NB4 (cell line): ENCODE results near the gene SPDL1.

Source experiments
- DNase-seq: peaks from one replicate; pipeline ENCODE4 v3.0.0; 2010; ENCODE audit warnings: low read depth
- H3K4me3 ChIP-seq: one replicate; pipeline ENCODE4 v1.5.1; 2011; ENCODE audit warnings: mild to moderate bottlenecking, low read depth, low read length, moderate library complexity
- CTCF ChIP-seq: IDR thresholded peaks from one replicate; pipeline ENCODE4 v1.5.1; 2012; ENCODE audit warnings: low read depth, low read length
- MYC ChIP-seq: IDR thresholded peaks from 2 replicates; pipeline ENCODE4 v1.6.1; 2011; ENCODE audit warnings: low read depth, low read length
- POLR2A ChIP-seq: IDR thresholded peaks from 2 replicates; pipeline ENCODE4 v1.6.1; 2011; ENCODE audit warnings: mild to moderate bottlenecking; ENCODE audit not compliant: insufficient read length; ENCODE audit errors: extremely low read depth
- TF ChIP-seq, protein P1 (sequence below): IDR thresholded peaks from 2 replicates; pipeline ENCODE4 v1.6.1; 2011; ENCODE audit warnings: low read depth, low read length

Gene SPDL1

GRCh38 chr5:169574134-169574646 lies 9.4 kb upstream of the SPDL1 start:
- TF ChIP-seq POLR2A: no peak
- no peak for TF ChIP-seq CTCF
- no peak for TF ChIP-seq MYC
- TF ChIP-seq, protein P1, sequence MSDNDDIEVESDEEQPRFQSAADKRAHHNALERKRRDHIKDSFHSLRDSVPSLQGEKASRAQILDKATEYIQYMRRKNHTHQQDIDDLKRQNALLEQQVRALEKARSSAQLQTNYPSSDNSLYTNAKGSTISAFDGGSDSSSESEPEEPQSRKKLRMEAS: no peak
- H3K4me3 ChIP-seq: no peak overlapping the region
- DNase-seq: no peak

DNA sequence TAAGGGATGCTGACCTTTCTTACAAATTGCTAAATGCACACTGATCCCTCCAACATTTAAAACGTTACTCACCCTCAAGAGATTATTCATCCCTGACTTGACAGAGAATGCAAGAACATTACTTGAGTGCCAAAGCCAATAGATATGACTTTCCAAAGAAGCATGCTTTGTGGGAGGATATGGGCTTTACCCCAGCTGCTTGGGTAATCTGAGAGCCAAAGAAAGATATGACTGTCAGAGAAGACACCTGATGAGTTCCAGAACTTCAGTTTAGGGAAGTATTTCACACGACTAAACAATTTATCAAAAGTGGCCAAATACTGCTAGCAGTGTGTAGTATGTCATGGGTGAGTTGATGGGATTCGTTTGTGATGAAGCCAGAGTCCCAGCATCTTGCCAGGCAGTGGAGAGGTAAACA lies 7.4 kb upstream of the SPDL1 start:
- DNase-seq: no peak
- H3K4me3 ChIP-seq: no peak overlapping the region
- TF ChIP-seq CTCF: no peak
- TF ChIP-seq, protein P1: no peak
- no peak for TF ChIP-seq MYC
- TF ChIP-seq POLR2A: no peak

DNA sequence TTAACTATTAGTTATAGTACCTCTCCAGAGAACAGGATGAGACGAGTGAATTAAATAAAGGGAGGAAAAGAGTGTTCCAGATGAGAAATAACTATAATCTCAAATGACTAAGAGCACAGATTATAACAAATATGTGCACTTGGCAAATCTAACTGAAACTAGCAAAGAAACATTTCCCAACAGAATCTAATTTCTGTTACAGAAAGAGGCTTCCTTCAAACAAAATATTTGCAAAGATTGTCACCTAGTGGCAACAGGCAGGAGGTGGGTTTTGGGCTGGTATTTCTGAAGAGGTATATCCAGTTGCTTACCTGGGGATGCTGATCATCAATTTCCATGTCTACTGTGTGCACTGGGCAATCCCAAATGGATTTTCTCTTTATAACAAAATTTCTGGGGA lies 5.6 kb upstream of the SPDL1 start:
- peak; percentile 10 for DNase-seq
- TF ChIP-seq CTCF: peak; percentile 20
- TF ChIP-seq POLR2A: no peak
- TF ChIP-seq, protein P1: no peak

DNA sequence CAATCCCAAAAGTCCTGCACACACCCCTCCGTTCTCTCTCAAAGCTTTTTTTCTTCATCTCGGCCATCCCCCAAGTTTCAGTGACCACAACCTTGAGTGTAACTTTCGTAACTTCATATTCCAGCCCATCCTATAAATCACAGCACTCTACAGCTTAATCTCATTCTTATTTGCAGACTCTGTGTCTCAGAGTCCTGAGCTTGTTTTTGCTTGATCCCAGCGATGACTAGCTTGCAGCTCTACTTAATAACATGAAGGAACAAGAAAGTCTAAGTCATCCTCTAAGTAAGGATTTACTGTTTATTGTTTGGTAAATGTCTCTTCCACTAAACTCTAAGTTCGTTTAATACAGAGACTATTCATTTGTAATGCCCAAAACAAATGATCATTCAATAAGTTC lies 2.6 kb upstream of the SPDL1 start:
- no peak for DNase-seq
- TF ChIP-seq POLR2A: no peak
- no peak overlapping the region for H3K4me3 ChIP-seq

More for the DNA sequence above, 5.6 kb upstream of the SPDL1 start:
- H3K4me3 ChIP-seq: no peak overlapping the region

- peak; percentile 67 for DNase-seq
- TF ChIP-seq, protein P1: no peak
- peak; percentile 67 for TF ChIP-seq CTCF
- H3K4me3 ChIP-seq: no peak overlapping the region
These were observed 1.9 kb upstream of the SPDL1 start for GRCh38 chr5:169581580-169582227.

- peak overlapping the region; percentile 89 for H3K4me3 ChIP-seq
- DNase-seq: no peak
- TF ChIP-seq POLR2A (no peak), CTCF (no peak), MYC (no peak)
- TF ChIP-seq, protein P1: no peak
These were observed 511 bp upstream of the SPDL1 start for GRCh38 chr5:169583101-169583423.
